Measurements from ENCODE around the gene XG.
"Not testable (repeated sequence)": the region's sequence is repeated elsewhere in the genome, so short reads cannot be mapped to it uniquely, and the experiment has no call there.

Gene XG

GRCh38 chrX:2781698-2782097, 29.9 kb downstream of the XG start:
- DNase-seq, result peak; percentile 1

- DNase-seq, result no peak
Measured at GRCh38 chrX:2782171-2782570, 30.3 kb downstream of the XG start.

GRCh38 chrX:2782778-2783177, 30.9 kb downstream of the XG start:
- DNase-seq, result no peak

DNA sequence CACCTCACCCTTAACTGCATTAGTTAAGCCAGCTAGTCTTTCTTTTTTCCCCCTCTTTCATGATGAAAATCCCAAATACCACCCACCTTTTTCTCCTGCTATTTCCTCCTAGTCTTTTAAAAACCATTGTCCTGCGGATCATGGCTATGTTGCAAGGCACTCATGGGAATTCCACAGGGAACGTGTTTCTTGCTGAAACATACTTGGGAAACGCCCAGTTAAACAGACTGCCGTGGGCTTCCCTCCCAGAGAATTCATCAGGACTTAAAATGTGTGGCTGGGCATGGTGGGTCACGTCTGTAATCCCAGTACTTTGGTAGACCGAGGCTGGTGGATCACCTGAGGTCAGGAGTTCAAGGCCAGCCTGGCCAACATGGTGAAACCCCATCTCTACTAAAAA, 32.2 kb downstream of the XG start:
- no peak for DNase-seq

DNA sequence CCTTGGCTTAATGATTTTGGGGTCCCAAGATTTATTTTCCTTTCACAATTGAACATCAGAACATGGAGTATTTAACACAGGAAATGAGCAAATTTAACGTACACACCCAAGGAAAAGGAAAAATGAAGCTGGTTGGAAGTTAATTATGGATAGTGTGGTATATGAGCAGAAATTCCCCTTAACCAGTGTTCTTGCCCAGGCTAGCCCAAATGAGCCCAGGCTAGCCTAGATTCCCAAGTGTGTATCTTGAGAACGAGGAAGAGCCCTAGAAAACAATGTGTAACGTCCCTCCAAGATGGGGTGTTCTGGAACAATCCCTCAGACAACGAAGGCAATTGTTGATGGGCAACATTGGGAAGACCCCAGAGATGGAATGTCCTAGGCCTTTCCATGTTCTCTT, 33.7 kb downstream of the XG start:
- no peak for DNase-seq

DNA sequence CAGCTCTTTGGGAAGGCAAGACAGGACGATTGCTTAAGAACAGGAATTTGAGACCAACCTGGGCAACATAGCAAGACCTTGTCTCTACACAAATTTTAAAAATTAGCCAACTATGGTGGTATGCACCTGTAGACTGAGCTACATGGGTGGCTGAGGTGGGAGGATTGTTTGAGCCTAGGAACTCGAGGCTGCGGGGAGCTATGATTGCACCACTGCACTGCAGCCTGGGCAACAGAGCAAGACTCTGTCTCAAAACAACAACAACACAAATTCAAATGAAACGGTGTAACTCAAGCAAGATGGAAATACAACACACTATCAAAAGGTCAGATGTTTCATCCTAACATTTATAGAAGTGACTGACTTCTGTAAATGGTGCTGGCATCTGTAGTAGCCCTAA, 37.1 kb downstream of the XG start:
- no peak for DNase-seq

DNA sequence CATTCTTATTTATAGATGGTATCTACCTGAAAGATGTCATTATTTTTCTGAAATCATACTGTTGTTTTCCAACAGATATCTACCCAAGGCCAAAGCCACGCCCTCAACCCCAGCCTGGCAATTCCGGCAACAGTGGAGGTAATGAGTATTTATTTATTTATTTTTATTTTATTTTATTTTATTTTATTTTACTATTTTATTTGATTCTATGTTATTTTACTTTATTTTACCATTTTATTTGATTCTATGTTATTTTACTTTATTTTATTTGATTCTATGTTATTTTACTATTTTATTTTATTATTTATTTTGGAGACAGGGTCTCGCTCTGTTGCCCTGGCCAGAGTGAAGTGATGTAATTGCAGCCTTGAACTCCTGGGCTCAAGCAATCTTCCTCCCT, 37.7 kb downstream of the XG start:
- DNase-seq, result no peak

DNA sequence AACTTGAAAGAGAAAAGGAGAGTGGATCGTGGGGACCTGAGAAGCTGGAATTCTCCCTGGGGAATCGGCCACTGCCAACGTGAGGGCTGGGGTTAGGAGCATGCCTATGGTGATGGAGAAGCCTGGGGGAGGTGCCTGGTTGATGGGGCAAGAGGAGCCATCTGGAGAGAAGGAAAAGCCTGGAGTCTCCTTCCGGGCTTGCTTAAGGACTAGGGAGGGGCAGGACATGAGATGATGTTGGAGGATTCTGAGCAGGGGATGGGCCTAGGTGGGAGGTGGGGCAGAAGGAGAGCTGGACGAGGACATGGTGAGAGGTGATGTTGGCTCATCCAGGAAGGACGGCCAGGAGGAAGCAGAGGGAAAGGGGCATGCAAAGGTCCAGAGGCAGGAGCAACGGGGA, 41.9 kb downstream of the XG start:
- no peak for DNase-seq

- no peak for DNase-seq
Measured at GRCh38 chrX:2794336-2794735, 42.5 kb downstream of the XG start.

DNA sequence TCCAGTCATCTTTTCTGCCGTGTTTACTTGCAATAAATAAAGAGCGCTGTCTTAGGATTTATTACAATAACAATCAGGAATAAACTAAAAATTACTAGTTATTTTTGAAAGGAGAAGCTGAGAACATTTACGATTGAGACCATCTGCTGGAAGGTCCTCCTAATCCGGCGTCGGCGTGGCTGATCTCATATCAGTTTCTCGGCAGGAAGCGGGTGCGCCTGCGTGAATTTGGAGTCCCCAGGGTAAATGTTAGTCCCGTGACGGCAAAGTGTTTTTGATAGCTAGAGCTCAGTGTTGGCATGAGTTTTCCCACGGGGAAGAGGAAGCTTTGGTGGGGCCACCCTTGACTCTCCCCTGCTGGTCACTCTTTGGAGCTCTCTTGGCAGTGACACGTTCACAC, 45.0 kb downstream of the XG start:
- DNase-seq, result not testable (repeated sequence)

DNA sequence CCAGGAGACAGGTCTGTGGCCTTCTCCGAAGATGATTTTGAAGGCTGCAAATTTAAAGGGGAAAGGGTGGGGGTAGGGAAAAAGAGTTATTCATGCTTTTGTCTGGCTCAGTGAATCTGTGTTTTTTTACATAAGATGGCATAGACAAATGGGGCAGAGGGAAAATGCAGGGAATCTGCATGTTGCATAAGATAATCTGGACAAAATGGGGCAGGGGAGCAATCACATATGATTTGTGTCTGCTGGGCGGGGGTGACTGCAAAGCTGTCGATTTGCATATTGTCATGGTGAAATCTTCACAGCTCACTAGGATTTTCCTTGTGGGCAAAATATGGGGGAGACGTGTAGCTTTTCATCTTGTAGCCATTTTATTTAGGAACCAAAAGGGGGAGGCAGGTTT, 47.5 kb downstream of the XG start:
- DNase-seq, result no peak

DNA sequence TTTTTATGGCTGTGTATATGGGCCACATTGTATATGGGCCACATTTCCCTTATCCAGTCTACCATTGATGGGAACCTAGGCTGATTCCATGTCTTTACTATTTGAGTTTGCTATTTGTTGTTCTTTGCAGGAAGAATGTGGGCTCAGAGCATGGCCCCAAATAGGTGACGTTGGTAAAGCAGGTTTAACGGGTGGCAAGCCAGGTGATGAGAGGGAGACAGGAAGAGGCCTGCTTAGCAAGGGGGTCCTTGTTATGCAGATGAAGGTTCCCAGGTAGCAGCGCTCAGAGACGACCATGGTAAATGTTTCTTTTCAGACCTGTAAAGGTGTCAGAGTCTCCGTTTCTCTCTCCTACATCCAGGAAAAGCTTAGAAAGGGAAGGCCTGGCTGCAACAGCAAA, 48.1 kb downstream of the XG start:
- not testable (repeated sequence) for DNase-seq

- DNase-seq, result no peak
Measured at GRCh38 chrX:2801223-2801622, 49.4 kb downstream of the XG start.

- not testable (repeated sequence) for DNase-seq
Measured at GRCh38 chrX:2802376-2803090, 50.7 kb downstream of the XG start.

- not testable (repeated sequence) for DNase-seq
Measured at GRCh38 chrX:2803486-2803885, 51.6 kb downstream of the XG start.

DNA sequence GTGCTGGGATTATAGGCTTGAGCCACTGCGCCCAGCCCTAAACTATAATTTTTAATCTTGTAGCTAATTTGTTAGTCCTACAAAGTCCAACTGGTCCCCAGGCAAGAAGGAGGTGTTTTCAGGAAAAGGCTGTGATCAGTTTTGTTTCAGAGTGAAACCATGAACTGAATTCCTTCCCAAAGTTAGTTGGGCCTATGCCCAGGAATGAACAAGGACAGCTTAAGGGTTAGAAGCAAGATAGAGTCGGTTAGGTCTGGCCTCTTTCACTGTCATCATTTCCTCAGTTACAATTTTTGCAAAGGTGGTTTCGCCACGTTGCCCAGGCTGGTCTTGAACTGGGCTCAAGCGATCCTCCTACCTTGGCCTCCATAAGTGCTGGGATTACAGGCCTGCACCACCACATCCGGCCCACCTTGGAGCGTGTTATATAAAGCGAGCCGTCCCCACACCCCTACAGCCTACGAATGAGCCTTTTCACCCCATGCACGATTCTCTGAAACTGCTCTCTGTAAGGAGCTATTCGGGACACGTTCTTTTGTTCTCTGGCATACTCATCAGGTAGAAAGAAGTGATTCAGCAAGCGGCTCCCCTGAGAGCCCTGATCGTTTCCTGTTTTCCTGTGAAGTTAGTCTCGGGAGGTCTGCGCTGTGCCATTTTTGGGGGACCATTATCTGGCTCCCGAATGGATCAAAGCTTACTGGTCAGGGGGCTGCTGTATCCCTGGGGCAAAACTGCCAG, 52.4 kb downstream of the XG start:
- not testable (repeated sequence) for DNase-seq

- DNase-seq, result not testable (repeated sequence)
Measured at GRCh38 chrX:2804858-2805257, 53.0 kb downstream of the XG start.

DNA sequence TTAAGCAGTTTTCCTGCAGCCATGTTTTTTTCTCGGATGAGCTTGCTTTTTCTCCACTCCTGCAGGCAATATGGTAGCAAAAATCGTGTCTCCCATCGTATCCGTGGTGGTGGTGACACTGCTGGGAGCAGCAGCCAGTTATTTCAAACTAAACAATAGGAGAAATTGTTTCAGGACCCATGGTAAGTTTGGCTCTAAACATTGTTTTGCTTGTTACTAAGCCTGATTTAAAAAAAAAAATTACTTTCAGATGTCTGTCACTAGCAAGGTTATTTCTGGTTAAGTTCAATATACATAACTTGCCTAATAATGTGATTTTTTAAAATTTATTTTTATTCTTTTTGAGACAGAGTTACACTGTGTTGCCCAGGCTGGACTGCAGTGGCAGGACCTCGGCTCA, 59.4 kb downstream of the XG start:
- no peak for DNase-seq

DNA sequence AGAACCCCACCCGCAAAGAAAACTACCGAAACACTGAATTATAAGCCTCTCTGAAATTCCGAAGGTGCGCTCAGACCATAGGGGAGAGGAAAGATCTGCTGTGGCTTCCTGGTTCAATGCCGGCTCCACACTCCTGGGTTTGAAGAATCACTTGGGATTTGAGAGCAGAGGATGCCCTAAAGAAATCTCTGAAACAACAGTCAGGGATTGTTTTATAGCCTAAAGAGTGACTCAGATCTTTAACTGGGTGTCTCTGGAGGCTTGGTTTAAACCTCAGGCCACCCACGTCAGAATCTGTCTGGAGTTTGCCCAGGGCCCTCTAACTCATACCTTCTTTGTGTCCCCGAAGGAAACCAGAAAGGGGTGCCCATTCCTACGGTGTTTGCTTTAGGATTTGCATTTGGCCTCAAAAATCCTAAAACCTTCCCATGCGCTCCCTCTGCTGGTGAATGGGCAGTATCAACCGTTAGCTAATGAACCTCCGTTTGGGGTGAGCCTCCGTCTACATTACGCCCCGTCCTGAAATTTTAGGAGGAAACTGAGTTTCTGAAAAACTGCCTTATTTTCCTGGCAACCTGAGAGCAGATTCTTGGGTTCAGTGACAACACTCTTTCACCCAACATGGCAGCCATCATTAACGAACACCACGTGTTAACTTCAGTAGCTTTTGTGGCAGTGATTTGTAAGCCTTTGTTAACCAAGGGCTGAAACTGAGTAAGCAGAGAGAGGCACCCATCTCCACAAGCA, 60.5 kb downstream of the XG start:
- DNase-seq, result peak; percentile 70

DNA sequence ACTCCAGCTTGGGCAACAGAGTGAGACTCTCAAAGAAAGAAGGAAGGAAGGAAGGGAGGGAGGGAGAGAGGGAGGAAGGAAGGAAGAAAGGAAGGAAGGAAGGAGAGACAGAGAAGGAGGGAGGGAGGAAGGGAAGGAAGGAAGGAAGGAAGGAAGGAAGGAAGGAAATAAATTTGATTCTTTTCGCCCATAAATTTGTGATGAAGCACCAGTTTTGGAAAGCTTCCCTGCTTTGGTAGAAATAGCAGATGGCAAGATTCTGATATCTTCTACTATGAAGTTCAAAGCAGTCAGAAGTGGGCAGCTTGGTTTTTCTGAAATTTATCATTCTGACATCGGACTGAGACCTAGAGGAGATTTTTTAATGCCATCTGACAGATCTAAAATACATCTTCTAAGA, 65.2 kb downstream of the XG start:
- no peak for DNase-seq

DNA sequence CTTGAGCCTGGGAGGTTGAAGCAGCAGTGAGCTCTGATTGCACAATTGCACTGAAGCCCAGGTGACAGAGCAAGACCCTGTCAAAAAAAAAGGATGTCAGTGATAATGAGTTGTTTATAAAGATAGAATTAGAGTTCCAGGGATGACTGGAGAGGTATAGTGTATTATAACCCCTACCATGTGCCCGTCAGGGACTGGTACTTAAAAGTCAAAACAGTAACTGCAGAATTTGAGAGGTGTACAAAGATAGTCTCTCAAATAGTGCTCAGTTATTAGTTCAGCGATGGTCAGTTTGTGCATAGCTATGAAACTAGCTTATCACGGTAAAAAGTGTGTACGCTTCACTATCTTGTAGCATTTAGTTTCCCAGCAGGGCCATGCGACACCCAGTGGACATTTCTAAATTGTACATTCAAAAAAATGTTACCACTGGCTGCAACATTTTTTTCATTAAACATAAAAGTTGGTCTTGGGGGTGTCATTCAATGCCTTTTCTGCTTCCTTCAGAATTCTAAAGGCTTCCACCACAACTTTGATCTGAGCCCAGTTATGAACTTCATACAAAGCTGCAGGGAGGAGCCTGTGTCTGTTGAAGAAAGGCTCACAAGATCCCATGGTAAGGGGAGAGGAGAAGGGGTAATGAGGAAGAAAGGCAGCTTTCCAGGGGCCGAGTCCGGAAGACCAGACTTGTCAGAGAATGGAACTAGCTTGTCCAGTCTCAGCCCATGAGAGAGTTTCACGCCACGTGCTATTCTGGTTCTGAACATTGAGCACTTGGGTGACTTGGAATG, 67.7 kb downstream of the XG start:
- peak; percentile 6 for DNase-seq

- no peak for DNase-seq
Measured at GRCh38 chrX:2820136-2820771, 68.4 kb downstream of the XG start.
